H9 (cell line): ENCODE results near the gene PCGF5. TPM values are rescaled to one million over a fixed set of nuclear protein-coding genes. Genes with fewer than 3 reads are reported as not detected.

Experiments
- DNase-seq: peaks from one replicate; pipeline ENCODE4 v3.0.0-alpha.2; 2017
- H2AFZ ChIP-seq: one replicate; pipeline ENCODE4 v1.6.1; 2013; ENCODE audit warnings: mild to moderate bottlenecking, low read length, control low read depth, moderate library complexity
- H2AK5ac ChIP-seq: 2 replicates; pipeline ENCODE4 v1.6.1; 2013; ENCODE audit warnings: low read length, control low read depth, mixed read lengths; ENCODE audit not compliant: insufficient read length
- H2BK120ac ChIP-seq: one replicate; pipeline ENCODE4 v1.6.1; 2013; ENCODE audit warnings: low read depth, mild to moderate bottlenecking, low read length, control low read depth, inconsistent platforms; ENCODE audit not compliant: poor library complexity, severe bottlenecking
- H2BK12ac ChIP-seq: 2 replicates; pipeline ENCODE4 v1.6.1; 2013; ENCODE audit warnings: low read length, control low read depth, mixed read lengths, low read depth; ENCODE audit not compliant: insufficient read length
- H2BK15ac ChIP-seq: 2 replicates; pipeline ENCODE4 v1.6.1; 2013; ENCODE audit warnings: low read depth, low read length, control low read depth
- H2BK20ac ChIP-seq: one replicate; pipeline ENCODE4 v1.6.1; 2013; ENCODE audit warnings: low read depth, mild to moderate bottlenecking, low read length, control low read depth, inconsistent platforms; ENCODE audit not compliant: poor library complexity, severe bottlenecking
- H2BK5ac ChIP-seq: 2 replicates; pipeline ENCODE4 v1.6.1; 2013; ENCODE audit warnings: low read length, control low read depth, mixed read lengths; ENCODE audit not compliant: insufficient read length
- H3K14ac ChIP-seq: 2 replicates; pipeline ENCODE4 v1.6.1; 2013; ENCODE audit warnings: low read length, control low read depth; ENCODE audit not compliant: insufficient read depth
- H3K18ac ChIP-seq: 2 replicates; pipeline ENCODE4 v1.6.1; 2013; ENCODE audit warnings: low read depth, mild to moderate bottlenecking, mixed read lengths, low read length, control low read depth; ENCODE audit not compliant: insufficient read length
- H3K23ac ChIP-seq: 2 replicates; pipeline ENCODE4 v1.6.1; 2013; ENCODE audit warnings: low read length, control low read depth, mixed read lengths, low read depth; ENCODE audit not compliant: insufficient read length
- H3K23me2 ChIP-seq: 2 replicates; pipeline ENCODE4 v1.6.1; 2013; ENCODE audit warnings: low read depth, mild to moderate bottlenecking, mixed read lengths, low read length, control low read depth; ENCODE audit not compliant: insufficient read length, poor library complexity, severe bottlenecking
- H3K27ac ChIP-seq: 2 replicates; pipeline ENCODE4 v1.5.1; 2013; ENCODE audit warnings: low read length, control low read depth, mixed read lengths, low read depth; ENCODE audit not compliant: insufficient read length
- H3K27me3 ChIP-seq: 2 replicates; pipeline ENCODE4 v1.6.1; 2013; ENCODE audit warnings: low read length, control low read depth, inconsistent platforms; ENCODE audit not compliant: insufficient read depth
- H3K4ac ChIP-seq: 2 replicates; pipeline ENCODE4 v1.6.1; 2013; ENCODE audit warnings: low read depth, mild to moderate bottlenecking, control low read depth, inconsistent platforms, low read length, moderate library complexity
- H3K4me1 ChIP-seq: 2 replicates; pipeline ENCODE4 v1.6.1; 2013; ENCODE audit warnings: low read length, control low read depth, inconsistent platforms; ENCODE audit not compliant: insufficient read depth
- H3K4me2 ChIP-seq: 2 replicates; pipeline ENCODE4 v1.6.1; 2013; ENCODE audit warnings: low read length, control low read depth, mixed read lengths; ENCODE audit not compliant: insufficient read length, insufficient read depth
- H3K56ac ChIP-seq: 2 replicates; pipeline ENCODE4 v1.6.1; 2013; ENCODE audit warnings: low read depth, mild to moderate bottlenecking, mixed read lengths, low read length, control low read depth; ENCODE audit not compliant: insufficient read length
- H3K79me1 ChIP-seq: 2 replicates; pipeline ENCODE4 v1.6.1; 2013; ENCODE audit warnings: low read depth, mild to moderate bottlenecking, moderate library complexity, low read length, control low read depth, inconsistent platforms; ENCODE audit not compliant: insufficient read depth, poor library complexity, severe bottlenecking
- H3K79me2 ChIP-seq: 2 replicates; pipeline ENCODE4 v1.6.1; 2013; ENCODE audit warnings: low read length, control low read depth, inconsistent platforms; ENCODE audit not compliant: insufficient read depth
- H3K9ac ChIP-seq: 2 replicates; pipeline ENCODE4 v1.6.1; 2013; ENCODE audit warnings: low read length, control low read depth, mixed read lengths; ENCODE audit not compliant: insufficient read length; ENCODE audit errors: extremely low read depth
- H3K9me3 ChIP-seq: one replicate; pipeline ENCODE4 v1.6.1; 2013; ENCODE audit warnings: low read depth, low read length, inconsistent platforms; ENCODE audit not compliant: control insufficient read depth
- H3T11ph ChIP-seq: one replicate; pipeline ENCODE4 v1.6.1; 2013; ENCODE audit warnings: mild to moderate bottlenecking, low read length, control low read depth, inconsistent platforms
- H4K20me1 ChIP-seq: one replicate; pipeline ENCODE4 v1.6.1; 2013; ENCODE audit not compliant: control insufficient read depth, insufficient read length, insufficient read depth
- H4K5ac ChIP-seq: 2 replicates; pipeline ENCODE4 v1.6.1; 2013; ENCODE audit warnings: low read depth, mild to moderate bottlenecking, mixed read lengths, low read length, control low read depth; ENCODE audit not compliant: insufficient read length
- H4K8ac ChIP-seq: replicated peaks from 2 replicates; pipeline ENCODE4 v1.6.1; 2013; ENCODE audit warnings: low read length, control low read depth, mixed read lengths, low read depth; ENCODE audit not compliant: insufficient read length
- H4K91ac ChIP-seq: 2 replicates; pipeline ENCODE4 v1.6.1; 2013; ENCODE audit warnings: low read depth, mild to moderate bottlenecking, moderate library complexity, mixed read lengths, low read length, control low read depth; ENCODE audit not compliant: insufficient read length
- H3K27ac Mint-ChIP-seq, 3 experiments: 2 replicates in 2 of 3; 3 replicates in 1 of 3; pipeline ENCODE4 v1.8.0; 2020 to 2021; ENCODE audit warnings: mixed read lengths in 3 of 3, mild to moderate bottlenecking in 1 of 3, moderate library complexity in 1 of 3
- H3K27me3 Mint-ChIP-seq: 2 replicates; pipeline ENCODE4 v1.8.0; 2021; ENCODE audit warnings: low read depth, mild to moderate bottlenecking, moderate library complexity, mixed read lengths
- H3K36me3 Mint-ChIP-seq, 3 experiments: 2 replicates in 2 of 3; 3 replicates in 1 of 3; pipeline ENCODE4 v1.8.0; 2020 to 2021; ENCODE audit warnings: low read depth in 3 of 3, mixed read lengths in 3 of 3; ENCODE audit not compliant: insufficient read depth in 1 of 3
- H3K4me1 Mint-ChIP-seq, 2 experiments: 2 replicates each; pipeline ENCODE4 v1.8.0; 2020; ENCODE audit warnings: mixed read lengths in 2 of 2
- H3K4me3 Mint-ChIP-seq, 2 experiments: 2 replicates in 1 of 2; 3 replicates in 1 of 2; pipeline ENCODE4 v1.8.0; 2020 to 2021; ENCODE audit warnings: mild to moderate bottlenecking in 2 of 2, mixed read lengths in 2 of 2, moderate library complexity in 1 of 2
- H3K9me3 Mint-ChIP-seq, 2 experiments: 2 replicates in 1 of 2; 3 replicates in 1 of 2; pipeline ENCODE4 v1.8.0; 2020; ENCODE audit warnings: mild to moderate bottlenecking in 2 of 2, mixed read lengths in 2 of 2, moderate library complexity in 1 of 2
- CTCF ChIP-seq: fragments of 200-600 bp; sonication (generic); conservative IDR thresholded peaks from 3 replicates; pipeline ENCODE4 v1.8.0; 2021; ENCODE audit warnings: antibody characterized with exemption, mild to moderate bottlenecking
- WGBS: extraction: QIAGEN DNeasy Blood & Tissue Kit; methylation state at CpG from one replicate; pipeline ENCODE4 v1.1.7; 2013; ENCODE audit warnings: missing lambda C conversion rate, low lambda C conversion rate, mixed read lengths; ENCODE audit not compliant: insufficient read length; ENCODE audit errors: extremely low coverage; 5-methylcytosine and 5-hydroxymethylcytosine counted together
- total RNA-seq: library from RNA; stranded (reverse); gene quantifications from 2 replicates; pipeline ENCODE4 v1.2.1, GENCODE V29; 2021

Gene PCGF5
- total RNA-seq, 1 experiment from 2014 or later: 6.9 TPM

GRCh38 chr10:91316486-91316885, 96.0 kb downstream of the PCGF5 start:
- Mint-ChIP-seq H3K36me3 (no peaks in the 10 kb centered on the region), H3K27ac (no peak overlapping the region), H3K27me3 (no peaks in the 10 kb centered on the region; the same call in 1 of the 2 replicates), H3K4me1 (no peaks in the 10 kb centered on the region), H3K4me3 (no peak overlapping the region), H3K9me3 (peaks cover 0 to 3% of the 10 kb centered on the region in 2 experiments; a peak in 1 of 5 replicates)
- no peaks in the 10 kb centered on the region for H3K79me2 ChIP-seq
- no peaks in the 10 kb centered on the region for H3K27me3 ChIP-seq
- H4K20me1 ChIP-seq: no peaks in the 10 kb centered on the region
- no peak overlapping the region for H2AK5ac ChIP-seq
- no CpG with 5 or more reads among the region's 2 CpGs for WGBS
- H3K79me1 ChIP-seq: no peaks in the 10 kb centered on the region
- no peak overlapping the region for H2BK15ac ChIP-seq
- H2BK20ac ChIP-seq: no peak overlapping the region
- H3K56ac ChIP-seq: no peak overlapping the region
- H3K27ac ChIP-seq: no peak overlapping the region
- H4K91ac ChIP-seq: no peak overlapping the region
- H2BK120ac ChIP-seq: no peak overlapping the region
- H3K9me3 ChIP-seq: no peaks in the 10 kb centered on the region
- H3K4ac ChIP-seq: no peak overlapping the region
- H3K4me2 ChIP-seq: no peak overlapping the region
- no peak overlapping the region for H4K8ac ChIP-seq
- no peak overlapping the region for H3K23ac ChIP-seq
- no peak overlapping the region for H3K18ac ChIP-seq
- H3K4me1 ChIP-seq: no peaks in the 10 kb centered on the region
- no peak overlapping the region for H3K9ac ChIP-seq
- H3T11ph ChIP-seq: no peak overlapping the region
- no peak for DNase-seq
- no peaks in the 10 kb centered on the region for H3K23me2 ChIP-seq
- H4K5ac ChIP-seq: no peak overlapping the region
- no peak overlapping the region for H2BK12ac ChIP-seq
- no peak overlapping the region for H2BK5ac ChIP-seq
- H3K14ac ChIP-seq: no peak overlapping the region
- no peak overlapping the region for H2AFZ ChIP-seq
- TF ChIP-seq CTCF: no peak
